ENCODE results near the gene SORCS1.
A peak's percentile ranks its signal among the peaks of the same experiment; 100 is the strongest.

Gene SORCS1

DNA sequence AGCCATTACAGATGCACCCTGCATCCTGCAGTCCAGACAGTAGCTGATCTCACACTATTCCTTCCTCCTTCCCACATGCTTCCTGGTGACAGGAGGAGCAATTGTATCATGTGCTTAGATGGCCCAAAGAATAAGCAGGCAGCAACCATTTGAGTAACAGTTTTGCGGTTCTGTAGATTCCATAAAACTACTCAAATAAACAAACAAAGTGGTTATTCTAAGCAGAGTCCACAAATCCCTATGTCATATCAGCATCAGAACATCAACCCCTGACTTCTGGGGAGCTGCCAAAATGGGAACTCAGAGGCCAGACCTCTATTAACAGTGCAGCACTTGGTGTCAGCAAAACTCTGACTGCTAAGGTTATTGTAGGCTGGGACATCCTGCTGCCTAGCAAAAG is 226.0 kb downstream of the SORCS1 start:
- POLR2A ChIA-PET: no interaction called here
- no peaks in the 10 kb centered on the region for H3K36me3 ChIP-seq (ENCODE audit: control insufficient read depth in 2 of 2, insufficient read depth in 1 of 2, low read length in 2 of 2)
- TF ChIP-seq ZNF354C (tag by site-specific recombination; IDR thresholded peaks at IDR 0.05; ENCODE audit: borderline replicate concordance, low read depth) (no peak), ZNF785 (tag by site-specific recombination; IDR thresholded peaks at IDR 0.05) (no peak), ZBTB8A (tag by site-specific recombination; IDR thresholded peaks at IDR 0.05) (no peak), SETDB1 (IDR thresholded peaks at IDR 0.05; ENCODE audit: insufficient read length, low read length) (no peak), ZNF571 (tag by site-specific recombination; IDR thresholded peaks at IDR 0.05) (no peak), SCRT2 (tag by site-specific recombination; IDR thresholded peaks at IDR 0.05) (no peak), ZNF76 (tag by site-specific recombination; IDR thresholded peaks at IDR 0.05; ENCODE audit: borderline replicate concordance, low read depth) (no peak), ZNF585B (tag by site-specific recombination; IDR thresholded peaks at IDR 0.05) (no peak), ZNF335 (tag by site-specific recombination; conservative IDR thresholded peaks at IDR 0.05) (no peak), ZNF48 (tag by site-specific recombination; IDR thresholded peaks at IDR 0.05) (no peak), PRDM1 (tag by site-specific recombination; IDR thresholded peaks at IDR 0.05) (no peak), ZNF707 (tag by site-specific recombination; IDR thresholded peaks at IDR 0.05) (no peak), KLF10 (tag by site-specific recombination; IDR thresholded peaks at IDR 0.05) (no peak), ZNF510 (tag by site-specific recombination; IDR thresholded peaks at IDR 0.05; ENCODE audit: insufficient replicate concordance) (no peak)
- TF ChIP-seq, protein P1, sequence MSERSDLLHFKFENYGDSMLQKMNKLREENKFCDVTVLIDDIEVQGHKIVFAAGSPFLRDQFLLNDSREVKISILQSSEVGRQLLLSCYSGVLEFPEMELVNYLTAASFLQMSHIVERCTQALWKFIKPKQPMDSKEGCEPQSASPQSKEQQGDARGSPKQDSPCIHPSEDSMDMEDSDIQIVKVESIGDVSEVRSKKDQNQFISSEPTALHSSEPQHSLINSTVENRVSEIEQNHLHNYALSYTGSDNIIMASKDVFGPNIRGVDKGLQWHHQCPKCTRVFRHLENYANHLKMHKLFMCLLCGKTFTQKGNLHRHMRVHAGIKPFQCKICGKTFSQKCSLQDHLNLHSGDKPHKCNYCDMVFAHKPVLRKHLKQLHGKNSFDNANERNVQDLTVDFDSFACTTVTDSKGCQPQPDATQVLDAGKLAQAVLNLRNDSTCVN (tag by site-specific recombination; optimal IDR thresholded peaks at IDR 0.05): no peak
- TF ChIP-seq, protein P2, sequence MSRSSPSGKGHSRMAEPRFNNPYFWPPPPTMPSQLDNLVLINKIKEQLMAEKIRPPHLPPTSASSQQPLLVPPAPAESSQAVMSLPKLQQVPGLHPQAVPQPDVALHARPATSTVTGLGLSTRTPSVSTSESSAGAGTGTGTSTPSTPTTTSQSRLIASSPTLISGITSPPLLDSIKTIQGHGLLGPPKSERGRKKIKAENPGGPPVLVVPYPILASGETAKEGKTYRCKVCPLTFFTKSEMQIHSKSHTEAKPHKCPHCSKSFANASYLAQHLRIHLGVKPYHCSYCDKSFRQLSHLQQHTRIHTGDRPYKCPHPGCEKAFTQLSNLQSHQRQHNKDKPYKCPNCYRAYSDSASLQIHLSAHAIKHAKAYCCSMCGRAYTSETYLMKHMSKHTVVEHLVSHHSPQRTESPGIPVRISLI (tag by site-specific recombination; IDR thresholded peaks at IDR 0.05): no peak
- TF ChIP-seq, protein P3, sequence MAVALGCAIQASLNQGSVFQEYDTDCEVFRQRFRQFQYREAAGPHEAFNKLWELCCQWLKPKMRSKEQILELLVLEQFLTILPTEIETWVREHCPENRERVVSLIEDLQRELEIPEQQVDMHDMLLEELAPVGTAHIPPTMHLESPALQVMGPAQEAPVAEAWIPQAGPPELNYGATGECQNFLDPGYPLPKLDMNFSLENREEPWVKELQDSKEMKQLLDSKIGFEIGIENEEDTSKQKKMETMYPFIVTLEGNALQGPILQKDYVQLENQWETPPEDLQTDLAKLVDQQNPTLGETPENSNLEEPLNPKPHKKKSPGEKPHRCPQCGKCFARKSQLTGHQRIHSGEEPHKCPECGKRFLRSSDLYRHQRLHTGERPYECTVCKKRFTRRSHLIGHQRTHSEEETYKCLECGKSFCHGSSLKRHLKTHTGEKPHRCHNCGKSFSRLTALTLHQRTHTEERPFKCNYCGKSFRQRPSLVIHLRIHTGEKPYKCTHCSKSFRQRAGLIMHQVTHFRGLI (tag by site-specific recombination; IDR thresholded peaks at IDR 0.05): no peak
- TF ChIP-seq, protein P4, sequence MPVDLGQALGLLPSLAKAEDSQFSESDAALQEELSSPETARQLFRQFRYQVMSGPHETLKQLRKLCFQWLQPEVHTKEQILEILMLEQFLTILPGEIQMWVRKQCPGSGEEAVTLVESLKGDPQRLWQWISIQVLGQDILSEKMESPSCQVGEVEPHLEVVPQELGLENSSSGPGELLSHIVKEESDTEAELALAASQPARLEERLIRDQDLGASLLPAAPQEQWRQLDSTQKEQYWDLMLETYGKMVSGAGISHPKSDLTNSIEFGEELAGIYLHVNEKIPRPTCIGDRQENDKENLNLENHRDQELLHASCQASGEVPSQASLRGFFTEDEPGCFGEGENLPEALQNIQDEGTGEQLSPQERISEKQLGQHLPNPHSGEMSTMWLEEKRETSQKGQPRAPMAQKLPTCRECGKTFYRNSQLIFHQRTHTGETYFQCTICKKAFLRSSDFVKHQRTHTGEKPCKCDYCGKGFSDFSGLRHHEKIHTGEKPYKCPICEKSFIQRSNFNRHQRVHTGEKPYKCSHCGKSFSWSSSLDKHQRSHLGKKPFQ (tag by site-specific recombination; IDR thresholded peaks at IDR 0.05): no peak
- CTCF ChIA-PET: no interaction called here
- peaks cover 16% of the 10 kb centered on the region for H3K4me1 ChIP-seq (ENCODE audit: control insufficient read depth, insufficient read depth, low read length)
- H3K27ac ChIP-seq (ENCODE audit: extremely low read depth, low read depth, low read length): peak overlapping the region; percentile 46
- no peak overlapping the region for H3K4me3 ChIP-seq (ENCODE audit: low read depth, low read length)
- no peaks in the 10 kb centered on the region for H3K9me3 ChIP-seq (ENCODE audit: control insufficient read depth, insufficient read depth, low read depth, low read length)

DNA sequence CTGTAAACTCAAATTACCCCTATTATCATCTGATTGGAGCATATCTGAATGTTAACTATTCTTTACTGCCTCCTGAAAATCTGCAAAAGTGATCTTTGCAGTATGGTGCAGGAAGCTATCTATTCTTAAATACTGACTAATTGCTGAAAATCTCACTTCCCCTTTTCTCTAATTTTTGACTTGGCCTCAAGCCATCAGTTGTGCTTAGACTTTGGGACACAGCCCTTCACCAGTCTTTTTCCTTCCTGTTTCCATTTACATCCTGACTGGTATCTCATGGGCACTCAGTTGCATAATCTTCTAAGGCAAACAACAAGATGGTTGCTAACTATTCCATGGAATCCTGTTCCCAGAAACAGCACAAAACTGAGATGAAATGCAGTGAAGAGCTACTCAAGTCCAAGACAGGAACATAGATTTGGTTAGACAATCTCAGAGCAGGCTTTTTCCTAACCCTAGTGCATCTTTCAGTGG is 228.5 kb downstream of the SORCS1 start:
- H3K36me3 ChIP-seq (ENCODE audit: control insufficient read depth in 2 of 2, insufficient read depth in 1 of 2, low read length in 2 of 2): no peaks in the 10 kb centered on the region
- H3K4me1 ChIP-seq (ENCODE audit: control insufficient read depth, insufficient read depth, low read length): peaks cover 20% of the 10 kb centered on the region
- no peaks in the 10 kb centered on the region for H3K9me3 ChIP-seq (ENCODE audit: control insufficient read depth, insufficient read depth, low read depth, low read length)
- H3K4me3 ChIP-seq (ENCODE audit: low read depth, low read length): no peak overlapping the region
- ChIA-PET POLR2A (no interaction called here), CTCF (no interaction called here)
- H3K27ac ChIP-seq (ENCODE audit: extremely low read depth, low read depth, low read length): no peak overlapping the region
- TF ChIP-seq ZBTB48 (tag by site-specific recombination; IDR thresholded peaks at IDR 0.05) (no peak), ZXDB (tag by site-specific recombination; IDR thresholded peaks at IDR 0.05) (no peak), ZNF529 (tag by site-specific recombination; IDR thresholded peaks at IDR 0.05; ENCODE audit: insufficient replicate concordance) (no peak), ZIC2 (tag by site-specific recombination; IDR thresholded peaks at IDR 0.05) (no peak)

Data from HEK293 (cell line).